Measurements from ENCODE around the gene FLG.
A peak's percentile ranks its signal among the peaks of the same experiment; 100 is the strongest.

FLG gene

GRCh38 chr1:152348447-152348846, 23.4 kb upstream of the FLG start:
- TF ChIP-seq CTCF (conservative IDR thresholded peaks at IDR 0.05): peak; percentile 62

DNA sequence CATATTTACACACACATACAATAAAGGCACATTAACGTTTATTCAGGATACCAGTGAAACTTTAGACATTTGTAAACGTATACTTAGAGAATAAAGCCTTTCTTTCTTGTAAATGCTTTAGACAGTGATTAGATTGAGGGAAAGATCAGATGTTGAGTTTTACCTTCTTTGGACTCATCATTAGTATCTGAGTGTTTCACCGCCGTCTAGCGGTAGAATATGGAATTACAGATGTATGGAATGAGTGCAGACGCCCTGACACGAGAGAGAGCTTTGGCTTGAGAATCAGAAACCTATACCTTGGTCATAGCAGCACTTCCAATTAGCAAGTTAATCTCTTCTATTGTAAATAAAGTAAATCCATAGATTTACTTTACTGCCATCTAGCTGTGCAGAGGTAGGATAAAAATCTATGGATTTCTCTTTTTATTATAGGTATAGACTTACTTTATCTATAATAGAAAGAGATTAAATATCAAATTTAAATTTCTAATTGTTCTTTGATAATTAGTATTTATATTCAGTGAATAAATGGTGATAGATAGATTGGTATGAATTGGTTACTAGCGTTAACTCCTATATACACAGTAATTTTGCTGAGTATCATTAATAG, 22.2 kb upstream of the FLG start:
- no peak overlapping the region for H3K27ac ChIP-seq
- TF ChIP-seq CTCF (conservative IDR thresholded peaks at IDR 0.05): peak; percentile 93

More at GRCh38 chr1:152348447-152348846, 23.4 kb upstream of the FLG start:
- no peak overlapping the region for H3K27ac ChIP-seq

DNA sequence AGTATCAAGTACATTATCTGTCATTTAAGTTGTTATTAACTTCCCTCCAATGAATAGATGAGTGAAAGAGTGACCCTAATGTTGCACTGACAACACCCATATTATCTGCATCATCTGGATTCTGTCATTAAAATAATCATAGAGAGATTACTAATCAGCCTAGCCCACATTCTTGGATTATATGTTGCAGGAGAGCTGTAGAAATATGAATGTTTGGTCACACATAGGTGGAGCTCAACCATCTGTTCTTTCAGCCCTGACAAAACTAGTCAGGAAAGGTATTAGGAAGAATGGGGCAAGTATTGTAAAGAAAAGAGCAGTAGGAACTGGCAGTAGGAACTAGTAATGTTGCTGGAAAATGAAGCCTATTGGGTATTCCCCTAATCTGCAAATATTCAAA, 19.4 kb upstream of the FLG start:
- TF ChIP-seq CTCF (conservative IDR thresholded peaks at IDR 0.05): no peak
- no peak overlapping the region for H3K27ac ChIP-seq

GRCh38 chr1:152343006-152343405, 18.0 kb upstream of the FLG start:
- no peak for TF ChIP-seq CTCF (conservative IDR thresholded peaks at IDR 0.05)

GRCh38 chr1:152335399-152335798, 10.4 kb upstream of the FLG start:
- no peak overlapping the region for H3K27ac ChIP-seq
- no peak for TF ChIP-seq CTCF (conservative IDR thresholded peaks at IDR 0.05)

More at GRCh38 chr1:152343006-152343405, 18.0 kb upstream of the FLG start:
- no peak overlapping the region for H3K27ac ChIP-seq

GRCh38 chr1:152328801-152329391, 3.9 kb upstream of the FLG start:
- no peak overlapping the region for H3K27ac ChIP-seq
- no peak for TF ChIP-seq CTCF (conservative IDR thresholded peaks at IDR 0.05)

DNA sequence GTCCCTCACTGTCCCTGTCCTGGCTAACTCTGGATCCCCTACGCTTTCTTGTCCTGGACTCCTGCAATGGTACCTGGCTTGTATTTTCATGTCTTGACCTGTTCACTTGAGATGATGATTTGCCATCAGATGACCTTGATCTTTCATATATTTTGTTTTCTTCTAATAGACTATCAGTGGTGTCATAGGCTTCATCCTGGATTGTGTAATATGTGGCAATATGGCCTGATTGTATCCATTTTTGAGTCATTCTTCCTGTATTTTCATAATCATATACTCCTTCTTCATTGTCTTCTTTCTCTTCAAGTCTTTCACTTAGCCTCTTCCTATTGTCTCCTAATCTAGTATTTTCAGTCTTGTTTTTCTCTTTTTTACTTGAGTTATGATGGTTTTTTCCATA, 11.1 kb downstream of the FLG start:
- no peak overlapping the region for H3K27ac ChIP-seq
- no peak for TF ChIP-seq CTCF (conservative IDR thresholded peaks at IDR 0.05)

Data from VCaP (cell line).